Body of pancreas (tissue), 4 donors: ENCODE results near the gene CDC42EP1. TPM values are rescaled to one million over a fixed set of nuclear protein-coding genes. Genes with fewer than 3 reads are reported as not detected.
A peak's percentile ranks its signal among the peaks of the same experiment; 100 is the strongest.

ENCODE experiments used
- ATAC-seq: fragments of 150-250 bp; one replicate; pipeline ENCODE4 v1.9.1; 2016
- DNase-seq, 4 donors: peaks; one replicate each; pipeline ENCODE4 v3.0.0-alpha.2; 2019
- H3K27ac ChIP-seq, 4 donors: fragments of 200-600 bp; sonication (generic); 1 replicate in 3 of 4; 2 replicates in 1 of 4; pipeline versions ENCODE4 v1.5.1 to v1.6.1; 2016 to 2019; ENCODE audit warnings: mild to moderate bottlenecking in 1 of 4, mixed read lengths in 1 of 4, moderate library complexity in 1 of 4
- H3K27me3 ChIP-seq, 2 donors: fragments of 200-600 bp; sonication (generic); one replicate each; pipeline ENCODE4 v1.6.0; 2016; ENCODE audit warnings: mild to moderate bottlenecking in 1 of 2
- H3K36me3 ChIP-seq, 2 donors: fragments of 200-600 bp; sonication (generic); replicated peaks in 1 of 2; 2 replicates each; pipeline ENCODE4 v1.5.1; 2016; ENCODE audit warnings: low read depth in 2 of 2; ENCODE audit not compliant: insufficient read depth in 1 of 2
- H3K4me1 ChIP-seq: fragments of 200-600 bp; sonication (generic); one replicate; pipeline ENCODE4 v1.6.0; 2016
- H3K4me3 ChIP-seq, 2 donors: fragments of 200-600 bp; sonication (generic); 1 replicate in 1 of 2; 2 replicates in 1 of 2; pipeline ENCODE4 v1.5.1; 2016 to 2019
- H3K9me3 ChIP-seq, 3 donors: fragments of 200-600 bp; sonication (generic); 1 replicate in 2 of 3; 2 replicates in 1 of 3; pipeline ENCODE4 v1.5.1; 2016
- CTCF ChIP-seq, 7 experiments: fragments of 450-650 bp in 4 of 7; fragments of 200-600 bp in 3 of 7; sonication (generic) in 3 of 7; IDR thresholded peaks; one replicate each; pipeline ENCODE4 v1.5.1; 2016 to 2019; ENCODE audit warnings: antibody characterized with exemption in 7 of 7
- POLR2A ChIP-seq, 3 donors: fragments of 450-650 bp; IDR thresholded peaks; one replicate each; pipeline ENCODE4 v1.6.1; 2016; ENCODE audit warnings: antibody characterized with exemption in 3 of 3, mild to moderate bottlenecking in 2 of 3
- WGBS, 2 donors: methylation state at CpG; one replicate each; pipeline ENCODE4 v1.1.5; 2017; 5-methylcytosine and 5-hydroxymethylcytosine counted together
- intact Hi-C: fragments of 100-400 bp; cut with DNase I; formaldehyde crosslinking; loops from one replicate; pipeline ENCODE4 v1.15.1; 2023
- total RNA-seq, 2 donors: library from RNA; depleted of rRNA; stranded (reverse); fragments of >200 nt; gene quantifications; one replicate each; pipeline ENCODE4 v1.1.0, GENCODE V29; 2016

Gene CDC42EP1
- total RNA-seq, 2 donors from 2014 or later, result 73.2 to 84.7 TPM

DNA sequence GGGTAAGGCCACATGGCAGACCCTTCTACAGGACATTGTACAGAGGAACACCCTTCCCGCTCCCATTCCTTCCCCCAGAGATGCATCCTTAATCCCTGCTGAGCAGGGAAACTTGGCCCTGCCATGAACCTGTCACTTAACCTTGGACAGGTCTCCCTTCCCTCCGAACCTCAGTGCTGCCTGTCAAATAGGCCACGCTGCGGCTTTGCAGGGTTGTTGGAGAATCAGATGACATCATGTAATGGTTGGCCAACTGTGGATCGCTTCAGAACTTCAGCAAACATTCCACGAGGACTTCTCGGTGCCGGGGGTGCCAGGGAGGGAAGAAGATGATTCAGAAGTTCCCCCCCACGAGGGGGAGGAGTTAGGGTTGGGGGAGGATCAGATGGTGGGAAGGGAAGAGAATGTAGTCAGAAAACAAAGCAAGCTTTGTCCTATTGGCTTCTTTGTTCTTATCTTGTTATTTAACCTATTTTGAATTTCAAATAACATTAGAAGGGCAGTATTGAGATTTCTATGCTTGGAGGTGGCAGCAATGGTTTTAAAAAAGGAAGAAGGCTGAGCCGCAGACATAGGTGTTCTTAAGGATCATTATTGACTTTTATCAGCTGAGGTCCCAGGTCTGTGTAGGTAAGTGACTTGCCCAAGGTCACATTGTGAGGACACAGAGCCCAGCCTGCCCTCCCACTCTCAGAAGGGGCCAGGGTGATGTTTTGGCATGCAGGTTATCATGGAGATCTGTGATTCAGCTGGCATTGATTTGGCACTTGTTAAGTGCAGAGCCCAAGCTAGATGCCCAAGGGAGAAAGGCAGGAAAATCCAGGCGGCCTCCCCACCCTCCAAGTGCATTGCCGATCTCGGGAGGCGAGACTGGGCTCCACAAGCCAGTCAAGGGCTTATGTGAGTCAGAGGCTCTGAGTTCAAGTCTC is 3.1 kb downstream of the CDC42EP1 start:
- H3K4me1 ChIP-seq, result peaks cover 82% of the 10 kb centered on the region
- peak overlapping the region; percentile 96 to 100 (median 99) for H3K27ac ChIP-seq
- 5 to 17% methylated on average over 12 to 14 of the region's 14 CpGs for WGBS, 2 donors
- ATAC-seq (peak; percentile 41), DNase-seq (peak; percentile 83 to 92 (median 89))
- H3K9me3 ChIP-seq, result no peaks in the 10 kb centered on the region
- peaks cover 0 to 10% of the 10 kb centered on the region in 2 donors for H3K36me3 ChIP-seq
- intact Hi-C loops, result no loop called here
- no peaks in the 10 kb centered on the region for H3K27me3 ChIP-seq
- TF ChIP-seq CTCF (IDR thresholded peaks at IDR 0.05) (peak in 1 of 7 experiments; percentile 10), POLR2A (IDR thresholded peaks at IDR 0.05) (peak; percentile 10 to 65 (median 56))
- H3K4me3 ChIP-seq, result no peak overlapping the region

DNA sequence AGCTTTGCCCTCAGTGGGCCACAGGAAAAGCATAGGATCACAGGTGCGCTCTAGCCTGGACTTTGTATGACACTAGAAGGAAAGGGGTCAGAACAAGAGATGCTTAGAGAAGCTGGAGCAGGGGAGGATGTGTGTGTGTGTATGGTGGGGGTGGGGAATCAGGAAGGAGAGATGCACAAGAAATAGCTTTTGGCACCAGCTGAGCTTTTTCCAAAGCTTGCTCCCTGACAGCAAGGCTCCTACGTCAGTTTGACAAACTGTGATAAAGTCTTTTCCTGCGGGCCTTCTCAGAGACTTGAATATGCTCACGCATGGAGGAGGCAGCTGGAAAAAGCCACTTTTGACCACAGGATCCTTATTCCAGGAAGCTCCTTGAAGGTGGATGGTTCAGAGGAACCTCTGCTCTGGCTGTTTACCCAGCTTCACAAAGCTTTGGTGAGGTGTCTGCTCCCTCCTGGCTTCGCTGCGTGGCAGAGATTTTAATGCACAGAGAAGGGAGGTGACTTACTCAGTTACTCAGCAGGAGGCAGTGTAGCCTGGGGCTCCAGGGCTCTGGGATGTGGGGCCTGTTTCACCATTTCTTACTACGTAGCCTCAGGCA is 3.9 kb downstream of the CDC42EP1 start:
- ATAC-seq (no peak), DNase-seq (peak in 1 of 4 donors; percentile 51)
- TF ChIP-seq POLR2A (IDR thresholded peaks at IDR 0.05) (no peak), CTCF (IDR thresholded peaks at IDR 0.05) (no peak)
- Histone ChIP-seq H3K36me3 (peaks cover 0 to 10% of the 10 kb centered on the region in 2 donors), H3K27me3 (no peaks in the 10 kb centered on the region), H3K4me1 (peaks cover 82% of the 10 kb centered on the region), H3K9me3 (no peaks in the 10 kb centered on the region), H3K4me3 (no peak overlapping the region), H3K27ac (peak overlapping the region; percentile 96 to 100 (median 99))
- intact Hi-C loops, result no loop called here
- WGBS, 2 donors, result 19 to 21% methylated on average over 7 of the region's 7 CpGs

DNA sequence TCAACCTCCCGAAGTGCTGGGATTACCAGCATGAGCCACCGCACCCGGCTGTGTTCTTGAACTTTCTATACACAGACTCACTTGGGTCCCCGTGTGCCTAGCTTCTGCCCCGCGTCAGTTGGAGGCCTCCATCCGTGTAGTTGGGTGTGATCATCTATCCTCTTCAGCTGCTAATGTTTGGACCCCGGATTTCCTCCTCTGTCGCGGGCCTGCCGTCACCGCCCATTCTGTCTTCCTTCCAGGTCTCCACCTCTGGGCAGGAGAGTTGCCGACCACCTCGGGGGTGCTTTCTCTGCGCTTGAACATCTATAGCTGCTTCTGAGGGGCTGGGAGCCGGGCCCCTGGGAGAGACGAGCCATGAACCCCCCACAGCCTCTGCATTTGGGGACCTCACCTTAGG is 5.5 kb downstream of the CDC42EP1 start:
- Histone ChIP-seq H3K36me3 (peaks cover 0 to 10% of the 10 kb centered on the region in 2 donors), H3K27ac (peak overlapping the region; percentile 99 to 100 (median 99)), H3K9me3 (no peaks in the 10 kb centered on the region), H3K4me3 (no peak overlapping the region), H3K4me1 (peaks cover 90% of the 10 kb centered on the region), H3K27me3 (no peaks in the 10 kb centered on the region)
- DNase-seq (no peak), ATAC-seq (no peak)
- TF ChIP-seq CTCF (IDR thresholded peaks at IDR 0.05), result no peak
- TF ChIP-seq POLR2A (IDR thresholded peaks at IDR 0.05), result no peak
- intact Hi-C loops, result no loop called here
- WGBS, 2 donors, result 28 to 38% methylated on average over 14 to 17 of the region's 17 CpGs

- WGBS, 2 donors, result 20 to 23% methylated on average over 1 to 27 of the region's 28 CpGs
- DNase-seq, result peak in 1 of 4 donors; percentile 35
- Histone ChIP-seq H3K9me3 (no peaks in the 10 kb centered on the region), H3K4me1 (peaks cover 95% of the 10 kb centered on the region), H3K36me3 (peaks cover 0 to 10% of the 10 kb centered on the region in 2 donors), H3K4me3 (no peak overlapping the region), H3K27me3 (no peaks in the 10 kb centered on the region), H3K27ac (peak overlapping the region; percentile 99 to 100 (median 99))
- ATAC-seq, result no peak
- TF ChIP-seq POLR2A (IDR thresholded peaks at IDR 0.05) (no peak), CTCF (IDR thresholded peaks at IDR 0.05) (no peak)
- intact Hi-C loops, result no loop called here
Observed at GRCh38 chr22:37566329-37566837, 6.1 kb downstream of the CDC42EP1 start.
